Measurements from ENCODE around the gene CYP46A1. TPM values are rescaled to one million over a fixed set of nuclear protein-coding genes. Genes with fewer than 3 reads are reported as not detected.

The CYP46A1 gene
- total RNA-seq, 1 experiment from 2014 or later: 0.59 TPM

DNA sequence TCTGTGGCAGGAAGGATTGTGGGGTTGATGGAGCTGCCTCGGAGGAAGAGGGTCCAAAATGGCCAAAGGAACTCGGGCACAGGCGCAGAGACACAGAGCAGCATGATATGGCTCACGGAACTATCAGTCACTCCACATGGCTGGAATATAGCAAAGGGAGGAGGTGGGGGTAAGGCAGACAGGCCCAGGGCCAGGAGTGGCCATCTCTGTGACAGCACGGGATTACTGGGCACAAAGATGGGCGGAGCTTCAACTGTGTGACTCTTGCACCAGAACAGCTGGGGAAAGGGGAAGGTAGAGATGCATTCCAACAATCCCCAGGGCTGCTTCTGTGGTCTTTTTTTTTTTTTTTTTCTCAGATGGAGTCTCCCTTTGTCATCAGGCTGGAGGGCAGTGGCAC is 84.3 kb downstream of the CYP46A1 start:
- no peak overlapping the region for H3K23ac ChIP-seq (ENCODE audit: insufficient read length, low read depth, low read length)

More for the DNA sequence above, 84.3 kb downstream of the CYP46A1 start:
- no peak overlapping the region for H2BK120ac ChIP-seq (ENCODE audit: low read depth, low read length, poor library complexity, severe bottlenecking)
- H3K27ac ChIP-seq (ENCODE audit: insufficient read length, low read depth, low read length): no peak overlapping the region
- H2BK20ac ChIP-seq (ENCODE audit: low read depth, low read length, poor library complexity, severe bottlenecking): no peak overlapping the region
- no peak for DNase-seq
- no peak overlapping the region for H2BK12ac ChIP-seq (ENCODE audit: insufficient read length, low read depth, low read length)
- no peaks in the 10 kb centered on the region; the same call in 1 of the 2 replicates for H3K27me3 ChIP-seq (ENCODE audit: insufficient read depth, low read length)
- H3K79me1 ChIP-seq (ENCODE audit: insufficient read depth, low read depth, low read length, poor library complexity, severe bottlenecking): no peaks in the 10 kb centered on the region
- TF ChIP-seq, protein P1, sequence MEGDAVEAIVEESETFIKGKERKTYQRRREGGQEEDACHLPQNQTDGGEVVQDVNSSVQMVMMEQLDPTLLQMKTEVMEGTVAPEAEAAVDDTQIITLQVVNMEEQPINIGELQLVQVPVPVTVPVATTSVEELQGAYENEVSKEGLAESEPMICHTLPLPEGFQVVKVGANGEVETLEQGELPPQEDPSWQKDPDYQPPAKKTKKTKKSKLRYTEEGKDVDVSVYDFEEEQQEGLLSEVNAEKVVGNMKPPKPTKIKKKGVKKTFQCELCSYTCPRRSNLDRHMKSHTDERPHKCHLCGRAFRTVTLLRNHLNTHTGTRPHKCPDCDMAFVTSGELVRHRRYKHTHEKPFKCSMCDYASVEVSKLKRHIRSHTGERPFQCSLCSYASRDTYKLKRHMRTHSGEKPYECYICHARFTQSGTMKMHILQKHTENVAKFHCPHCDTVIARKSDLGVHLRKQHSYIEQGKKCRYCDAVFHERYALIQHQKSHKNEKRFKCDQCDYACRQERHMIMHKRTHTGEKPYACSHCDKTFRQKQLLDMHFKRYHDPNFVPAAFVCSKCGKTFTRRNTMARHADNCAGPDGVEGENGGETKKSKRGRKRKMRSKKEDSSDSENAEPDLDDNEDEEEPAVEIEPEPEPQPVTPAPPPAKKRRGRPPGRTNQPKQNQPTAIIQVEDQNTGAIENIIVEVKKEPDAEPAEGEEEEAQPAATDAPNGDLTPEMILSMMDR (conservative IDR thresholded peaks at IDR 0.05): no peak
- no peak overlapping the region for H4K91ac ChIP-seq (ENCODE audit: insufficient read length, low read depth, low read length)
- no peaks in the 10 kb centered on the region for H3K79me2 ChIP-seq (ENCODE audit: insufficient read depth, low read length)
- no peak overlapping the region for H3K9ac ChIP-seq (ENCODE audit: extremely low read depth, insufficient read length, low read length)
- no peak overlapping the region for H3K56ac ChIP-seq (ENCODE audit: insufficient read length, low read depth, low read length)
- no peak overlapping the region; a peak in 1 of 7 replicates for H3K27ac Mint-ChIP-seq
- no peak overlapping the region for H2AK5ac ChIP-seq (ENCODE audit: insufficient read length, low read length)
- no peak overlapping the region for H4K5ac ChIP-seq (ENCODE audit: insufficient read length, low read depth, low read length)
- no CpG with 5 or more reads among the region's 6 CpGs for WGBS (ENCODE audit: extremely low coverage, insufficient read length, low lambda C conversion rate)
- peaks cover 6% of the 10 kb centered on the region for H3K27me3 Mint-ChIP-seq (ENCODE audit: low read depth)
- H2BK15ac ChIP-seq (ENCODE audit: low read depth, low read length): no peak overlapping the region
- H2AFZ ChIP-seq (ENCODE audit: low read length): no peak overlapping the region
- H3K9me3 Mint-ChIP-seq: peaks cover 0 to 7% of the 10 kb centered on the region in 2 experiments; a peak in 4 of 5 replicates
- no peak overlapping the region for H3K14ac ChIP-seq (ENCODE audit: insufficient read depth, low read length)
- no peak overlapping the region for H3T11ph ChIP-seq (ENCODE audit: low read length)
- no peak overlapping the region for H2BK5ac ChIP-seq (ENCODE audit: insufficient read length, low read length)
- no peaks in the 10 kb centered on the region for H3K23me2 ChIP-seq (ENCODE audit: insufficient read length, low read depth, low read length, poor library complexity, severe bottlenecking)
- H4K20me1 ChIP-seq (ENCODE audit: control insufficient read depth, insufficient read depth, insufficient read length): no peaks in the 10 kb centered on the region
- no peak overlapping the region for H3K18ac ChIP-seq (ENCODE audit: insufficient read length, low read depth, low read length)
- no peak overlapping the region for H3K4ac ChIP-seq (ENCODE audit: low read depth, low read length)
- H4K8ac ChIP-seq (replicated peaks; ENCODE audit: insufficient read length, low read depth, low read length): no peak overlapping the region
- peaks cover 0 to 2% (median 0%) of the 10 kb centered on the region in 3 experiments; a peak in 2 of 7 replicates for H3K36me3 Mint-ChIP-seq (ENCODE audit: insufficient read depth in 1 of 3, low read depth in 3 of 3)
- H3K4me1 Mint-ChIP-seq: peaks cover 21% of the 10 kb centered on the region in 2 experiments
- no peaks in the 10 kb centered on the region for H3K9me3 ChIP-seq (ENCODE audit: control insufficient read depth, low read depth, low read length)
- H3K4me1 ChIP-seq (ENCODE audit: insufficient read depth, low read length): peaks cover 4% of the 10 kb centered on the region; the same call in 1 of the 2 replicates
- no peak overlapping the region for H3K4me3 Mint-ChIP-seq
- H3K4me2 ChIP-seq (ENCODE audit: insufficient read depth, insufficient read length, low read length): no peak overlapping the region

Data from H9 (cell line).